PFSK-1 (cell line): Measurements from ENCODE around the gene ICA1.

ENCODE experiments used
- REST ChIP-seq, 2 experiments: IDR thresholded peaks; 2 replicates each; pipeline versions ENCODE4 v1.6.1 to v1.8.0; 2011 to 2012; ENCODE audit warnings: low read depth in 2 of 2, low read length in 2 of 2, control low read depth in 1 of 2, inconsistent platforms in 1 of 2, mild to moderate bottlenecking in 1 of 2, moderate library complexity in 1 of 2; ENCODE audit not compliant: insufficient read depth in 1 of 2
- SIN3A ChIP-seq: IDR thresholded peaks from 2 replicates; pipeline ENCODE4 v1.6.1; 2012; ENCODE audit warnings: mild to moderate bottlenecking, low read length, moderate library complexity, borderline replicate concordance; ENCODE audit not compliant: insufficient read depth
- TAF1 ChIP-seq: IDR thresholded peaks from 2 replicates; pipeline ENCODE4 v1.6.1; 2012; ENCODE audit warnings: low read length, control low read depth, borderline replicate concordance; ENCODE audit not compliant: insufficient read depth

GRCh38 chr7:8221101-8221495 lies 40.9 kb downstream of the ICA1 start:
- TF ChIP-seq SIN3A (no peak), TAF1 (no peak), REST (IDR thresholded peaks at IDR 0.05; ENCODE audit: insufficient read depth in 1 of 2, low read depth in 2 of 2, low read length in 2 of 2) (no peak)
